GM19023 (cell line): ENCODE data around the gene CCDC30.

ENCODE experiments used
- ATAC-seq: cut with Tn5 transposase; IDR thresholded peaks from one replicate; pipeline ENCODE4 v1.9.1; 2021; ENCODE audit warnings: mild to moderate bottlenecking, moderate library complexity; ENCODE audit not compliant: unreplicated experiment

The CCDC30 gene

GRCh38 chr1:42639116-42639515 is 176.0 kb downstream of the CCDC30 start:
- no peak for ATAC-seq

GRCh38 chr1:42646056-42646455 is 183.0 kb downstream of the CCDC30 start:
- no peak for ATAC-seq

GRCh38 chr1:42657201-42657600 is 194.1 kb downstream of the CCDC30 start:
- no peak for ATAC-seq

GRCh38 chr1:42657981-42658876 is 195.1 kb downstream of the CCDC30 start, which contains the start of gene PPIH:
PPIH (plus strand) TSS chr1:42658423; CDS start chr1:42658447, 24 bp downstream.
- ATAC-seq: peak; percentile 95

GRCh38 chr1:42658877-42659337 is 195.8 kb downstream of the CCDC30 start:
- no peak for ATAC-seq

GRCh38 chr1:42660907-42661500 is 197.9 kb downstream of the CCDC30 start:
- ATAC-seq: no peak

- ATAC-seq: no peak
Observed at GRCh38 chr1:42669936-42670335, 206.8 kb downstream of the CCDC30 start.

GRCh38 chr1:42670425-42670824 is 207.3 kb downstream of the CCDC30 start:
- no peak for ATAC-seq

GRCh38 chr1:42674214-42674613 is 211.1 kb downstream of the CCDC30 start:
- no peak for ATAC-seq

- ATAC-seq: no peak
Observed at GRCh38 chr1:42674682-42675081, 211.6 kb downstream of the CCDC30 start.

- no peak for ATAC-seq
Observed at GRCh38 chr1:42675467-42675866, 212.4 kb downstream of the CCDC30 start.

- no peak for ATAC-seq
Observed at GRCh38 chr1:42676534-42677087, 213.5 kb downstream of the CCDC30 start.

- ATAC-seq: no peak
Observed at GRCh38 chr1:42679364-42679983, 216.4 kb downstream of the CCDC30 start.

- ATAC-seq: no peak
Observed at GRCh38 chr1:42680055-42680454, 217.0 kb downstream of the CCDC30 start.

GRCh38 chr1:42680921-42681683 is 218.0 kb downstream of the CCDC30 start:
- ATAC-seq: no peak

GRCh38 chr1:42681741-42682483 is 218.8 kb downstream of the CCDC30 start, which contains the start of gene YBX1:
YBX1 (plus strand) TSS chr1:42682418; CDS start chr1:42682566, 148 bp downstream.
- ATAC-seq: peak; percentile 93

- ATAC-seq: peak; percentile 21
Observed at GRCh38 chr1:42682484-42682738, 219.3 kb downstream of the CCDC30 start.

GRCh38 chr1:42682739-42683531 is 219.8 kb downstream of the CCDC30 start:
- peak; percentile 42 for ATAC-seq

GRCh38 chr1:42684139-42684538 is 221.1 kb downstream of the CCDC30 start:
- no peak for ATAC-seq
